Endothelial cell of hepatic sinusoid (primary cell): ENCODE results near the gene KCNA4.
"Not testable (repeated sequence)": the region's sequence is repeated elsewhere in the genome, so short reads cannot be mapped to it uniquely, and the experiment has no call there.

Experiments used
- in situ Hi-C: cut with HindIII; loops from 2 replicates; pipeline ENCODE4 v1.10.0; 2017; ENCODE audit warnings: low sequenced_read_pairs

Gene KCNA4

DNA sequence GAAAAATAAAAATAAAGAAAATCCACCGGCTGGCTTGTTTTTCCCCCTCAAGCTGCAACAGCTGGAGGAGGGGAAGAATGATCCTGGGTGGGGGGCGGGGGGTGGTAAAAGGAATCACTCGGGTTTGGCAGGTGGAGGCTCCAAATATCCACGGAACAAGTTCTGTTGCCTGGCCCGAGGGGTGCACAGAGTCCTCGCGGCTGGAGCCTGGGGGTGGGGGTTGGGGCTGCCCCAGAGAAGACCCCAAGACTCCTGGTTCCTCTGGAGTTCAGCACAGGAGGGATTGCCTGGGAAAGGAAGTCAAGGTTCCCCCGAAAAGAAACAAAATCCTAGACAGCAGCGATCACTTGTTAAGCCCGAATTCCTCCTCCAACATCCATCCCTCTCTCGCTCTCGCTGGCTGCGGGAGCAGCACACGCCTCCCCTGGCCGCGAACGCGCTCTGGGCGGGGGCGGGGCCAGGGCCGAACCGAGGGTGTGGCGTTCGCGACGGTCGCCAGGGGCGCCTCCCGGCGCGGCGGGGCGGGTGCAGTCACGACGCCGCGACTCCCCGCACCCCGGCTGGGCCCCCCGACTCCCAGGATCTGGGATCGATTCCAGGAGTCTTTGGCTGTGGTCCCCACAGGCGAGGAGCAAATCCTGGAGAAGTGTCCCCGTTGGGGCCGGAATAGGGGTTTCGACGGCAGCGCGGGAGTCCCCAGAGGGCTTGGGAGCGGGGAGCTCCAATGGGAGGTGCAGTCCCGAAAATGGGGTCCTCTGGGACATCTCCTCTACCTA, at the start of gene KCNA4:
Gene KCNA4 (minus strand): TSS at position 443 of the 776 bp plus-strand sequence. CDS start 4,352 bp downstream, outside the sequence.
- in situ Hi-C loops = no loop called here

GRCh38 chr11:30062103-30062502, 45.3 kb upstream of the KCNA4 start:
- in situ Hi-C loops = no loop called here

- in situ Hi-C loops = no loop called here
Measured at GRCh38 chr11:30059172-30059815, 42.5 kb upstream of the KCNA4 start.

DNA sequence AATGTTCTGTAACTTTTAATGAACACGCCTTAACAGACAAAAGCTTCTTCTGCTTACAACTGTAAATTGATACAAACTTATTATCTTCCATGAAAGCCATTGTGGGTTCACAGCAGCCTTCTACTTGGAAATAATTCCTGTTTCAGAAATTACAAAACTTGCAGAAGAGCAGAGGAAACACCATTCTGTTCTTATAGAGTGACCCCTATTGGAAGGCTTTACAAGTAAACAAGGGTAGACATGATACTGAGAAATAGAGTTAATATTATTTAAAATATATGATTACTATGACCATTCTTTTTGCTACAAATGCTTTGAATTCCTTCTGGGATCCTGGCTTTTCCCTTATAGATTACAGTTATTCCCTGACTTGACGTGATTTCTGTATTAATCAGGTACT, 32.4 kb upstream of the KCNA4 start:
- in situ Hi-C loops = no loop called here

GRCh38 chr11:30046578-30046945, 29.7 kb upstream of the KCNA4 start:
- in situ Hi-C loops = no loop called here

DNA sequence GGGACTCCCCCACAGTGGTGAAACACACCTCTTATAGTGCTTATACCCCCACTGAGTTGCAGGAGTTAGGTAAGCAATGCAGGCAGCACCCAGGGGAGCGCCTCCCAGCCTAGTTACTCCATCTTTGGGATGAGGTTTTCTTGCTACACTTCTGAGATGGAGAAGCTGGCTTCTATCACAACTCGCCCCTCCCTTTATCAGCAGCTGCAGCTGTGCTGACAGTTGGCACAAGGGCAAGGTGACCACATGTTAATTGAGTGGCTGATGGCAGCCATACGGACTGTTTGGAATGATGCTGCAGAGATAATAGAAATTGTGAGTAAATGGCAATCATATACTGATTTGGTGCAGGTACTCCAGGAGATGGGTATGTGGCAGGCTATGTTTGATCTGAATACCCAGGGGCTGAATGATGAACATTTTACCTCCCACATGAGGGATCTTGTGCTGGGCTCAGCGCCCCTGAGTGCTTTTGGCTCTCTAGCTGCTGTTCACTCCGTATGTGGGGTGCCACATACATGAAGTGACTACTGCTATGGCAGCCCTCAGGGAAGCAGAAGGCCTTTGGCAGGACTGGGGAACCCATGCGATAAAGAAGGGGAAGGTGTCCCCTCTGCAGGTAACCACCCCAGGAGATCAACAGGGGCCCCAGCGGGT, 29.2 kb upstream of the KCNA4 start:
- in situ Hi-C loops = no loop called here

DNA sequence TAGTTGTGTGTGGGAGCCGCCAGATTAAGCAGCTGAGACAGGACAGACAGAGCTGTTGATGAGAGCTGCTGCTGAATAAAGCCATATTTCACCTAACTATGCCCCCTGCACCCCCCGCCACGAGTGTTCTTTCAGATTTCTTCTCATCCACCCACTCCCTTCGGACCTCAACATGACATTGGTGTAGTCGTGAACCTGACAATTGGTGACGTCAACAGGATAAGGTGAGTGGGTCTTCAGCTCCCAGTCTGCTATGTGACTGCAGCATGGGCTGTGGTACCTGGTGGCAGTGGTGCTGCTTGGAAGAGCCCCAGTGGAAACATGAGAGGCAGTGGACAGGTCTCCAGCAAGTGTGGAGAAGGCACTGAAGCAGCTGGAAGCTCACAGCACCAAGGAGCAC, 28.3 kb upstream of the KCNA4 start:
- in situ Hi-C loops = no loop called here

- in situ Hi-C loops = no loop called here
Measured at GRCh38 chr11:30041171-30041570, 24.3 kb upstream of the KCNA4 start.

DNA sequence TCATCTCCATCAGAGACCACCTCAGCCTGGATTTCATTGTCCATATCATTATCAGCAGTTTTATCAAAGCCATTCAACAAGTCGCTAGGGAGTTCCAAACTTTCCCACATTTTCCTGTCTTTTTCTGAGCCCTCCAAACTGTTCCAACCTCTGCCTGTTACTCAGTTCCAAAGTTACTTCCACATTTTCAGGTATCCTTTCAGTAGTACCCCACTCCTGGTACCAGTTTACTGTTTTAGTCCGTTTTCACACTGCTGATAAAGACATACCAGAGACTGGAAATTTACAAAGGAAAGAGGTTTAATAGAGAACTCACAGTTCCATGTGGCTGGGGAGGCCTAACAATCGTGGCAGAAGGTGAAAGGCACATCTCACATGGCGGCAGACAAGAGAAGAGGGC, 17.9 kb upstream of the KCNA4 start:
- in situ Hi-C loops = not testable (repeated sequence)

DNA sequence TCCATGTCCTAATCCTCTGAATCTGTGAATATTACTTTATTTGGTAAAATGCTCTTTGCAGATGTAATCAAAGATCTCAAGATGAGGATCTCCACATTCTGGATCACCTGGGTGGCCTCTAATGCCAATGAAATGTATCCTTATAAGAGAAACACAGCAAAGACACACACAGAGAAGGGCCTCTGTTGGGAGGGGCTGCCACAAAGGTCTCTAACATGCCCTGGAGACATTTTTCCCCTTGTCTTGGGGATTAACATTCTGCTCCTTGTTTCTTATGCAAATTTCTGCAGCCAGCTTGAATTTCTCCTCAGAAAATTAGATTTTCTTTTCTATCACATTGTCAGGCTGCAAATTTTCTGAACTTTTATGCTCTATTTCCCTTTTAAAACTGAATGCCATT, 17.3 kb upstream of the KCNA4 start:
- in situ Hi-C loops = not testable (repeated sequence)

- in situ Hi-C loops = no loop called here
Measured at GRCh38 chr11:30025396-30026139, 8.7 kb upstream of the KCNA4 start.

DNA sequence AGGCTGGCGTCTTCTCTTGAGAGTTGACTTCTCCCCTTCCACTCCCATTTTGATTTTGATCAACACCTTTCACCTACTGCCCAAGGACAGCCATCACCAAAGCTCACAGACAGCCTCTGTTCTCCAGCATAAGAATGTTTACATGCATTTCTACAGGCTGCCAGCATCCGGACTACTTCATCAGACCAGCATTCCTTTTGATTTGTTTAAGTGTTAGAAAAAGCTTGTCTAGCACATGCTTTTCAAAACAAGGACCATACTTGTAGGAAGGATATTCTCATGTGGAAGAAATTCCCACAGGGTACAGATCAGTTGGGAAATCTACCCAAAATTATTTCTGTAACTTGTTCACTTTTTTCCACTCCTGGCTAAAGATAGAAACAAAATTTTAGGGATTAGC, 6.2 kb upstream of the KCNA4 start:
- in situ Hi-C loops = no loop called here

- in situ Hi-C loops = no loop called here
Measured at GRCh38 chr11:30019481-30019880, 2.7 kb upstream of the KCNA4 start.

- in situ Hi-C loops = no loop called here
Measured at GRCh38 chr11:30018495-30018894, 1.7 kb upstream of the KCNA4 start.

DNA sequence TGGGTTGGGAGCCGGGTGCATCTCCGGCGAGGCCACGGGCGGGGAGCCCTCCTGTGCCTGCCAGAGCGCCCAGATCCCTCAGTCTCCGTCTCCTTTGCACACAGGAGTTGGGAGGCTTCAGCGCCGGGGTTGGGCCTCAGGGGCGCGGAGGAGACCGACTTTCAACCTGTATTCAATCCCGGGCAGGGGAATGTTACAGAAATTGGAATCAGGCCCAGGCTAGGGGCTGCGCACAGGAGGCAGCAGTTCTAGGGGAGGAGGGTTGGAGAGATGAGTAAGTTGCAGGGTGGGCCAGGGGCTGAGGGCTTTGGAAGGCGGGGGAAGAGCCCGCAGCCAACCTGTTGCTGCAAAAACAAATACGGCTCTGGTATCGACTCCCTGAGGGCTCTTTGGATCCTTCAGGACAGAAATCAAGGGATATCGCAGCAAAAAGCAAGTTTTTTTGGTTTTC, 640 bp upstream of the KCNA4 start:
- in situ Hi-C loops = no loop called here

GRCh38 chr11:30015725-30016412, 961 bp downstream of the KCNA4 start:
- in situ Hi-C loops = no loop called here

DNA sequence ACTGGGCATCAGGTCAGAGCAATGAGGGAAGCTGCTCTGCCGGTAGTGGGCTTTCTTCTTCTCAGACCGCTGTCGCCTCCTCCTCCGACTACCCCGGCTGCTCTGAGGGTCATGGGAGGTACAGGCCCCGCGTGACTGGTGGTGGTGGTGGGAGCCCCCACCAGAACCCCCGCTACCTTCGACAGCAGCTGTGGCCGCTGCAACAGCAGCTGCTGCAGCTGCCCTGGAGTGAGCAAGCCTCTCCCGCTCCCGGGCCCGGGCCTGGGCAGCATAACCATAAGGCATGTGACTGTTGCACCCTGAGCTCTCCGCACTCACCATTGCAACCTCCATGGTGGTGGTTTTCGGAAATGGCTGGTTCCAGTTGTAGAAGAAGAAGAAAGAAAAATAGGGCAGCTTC, 4.5 kb downstream of the KCNA4 start:
- in situ Hi-C loops = no loop called here

DNA sequence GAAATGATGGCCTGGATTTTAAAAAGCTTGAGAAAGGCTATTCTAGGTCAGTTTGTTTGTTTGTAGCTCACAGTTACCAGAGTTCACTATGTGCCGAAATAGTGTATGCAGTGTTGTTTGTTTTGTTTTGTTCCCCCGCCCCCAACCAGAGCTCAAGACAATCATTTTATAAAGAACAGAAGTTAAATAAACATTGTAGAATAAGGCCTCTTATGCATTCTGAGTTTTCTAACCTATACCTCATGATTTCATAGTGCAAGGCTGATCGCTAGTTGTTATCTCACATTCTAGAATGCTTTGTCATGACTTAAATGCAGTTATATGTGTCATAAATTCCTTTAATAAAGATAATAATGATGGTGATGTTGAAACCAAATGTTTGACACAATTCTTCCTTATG, 7.8 kb downstream of the KCNA4 start:
- in situ Hi-C loops = no loop called here

GRCh38 chr11:30006876-30007275, 10.0 kb downstream of the KCNA4 start:
- in situ Hi-C loops = no loop called here

GRCh38 chr11:30002157-30002785, 14.6 kb downstream of the KCNA4 start:
- in situ Hi-C loops = no loop called here
